Loucy (cell line): ENCODE data around the gene ARSA.

Experiments used
- CTCF ChIP-seq: fragments of 200-600 bp; sonication (generic); conservative IDR thresholded peaks from 2 replicates; pipeline ENCODE4 v1.5.1; 2014; ENCODE audit warnings: mild to moderate bottlenecking, antibody characterized with exemption, low read length
- EZH2phosphoT487 ChIP-seq: fragments of 200-600 bp; IDR thresholded peaks from 2 replicates; pipeline ENCODE4 v1.6.1; 2018; ENCODE audit warnings: antibody characterized with exemption, mild to moderate bottlenecking, moderate library complexity, borderline replicate concordance

- no peak for TF ChIP-seq EZH2phosphoT487
- no peak for TF ChIP-seq CTCF
Observed at GRCh38 chr22:50597097-50597496, 30.9 kb downstream of the ARSA start.
